BJ (cell line): ENCODE data around the gene TXNDC12. TPM values are rescaled to one million over a fixed set of nuclear protein-coding genes. Genes with fewer than 3 reads are reported as not detected.
A peak's percentile ranks its signal among the peaks of the same experiment; 100 is the strongest.

Source experiments
- CTCF ChIA-PET: fragments of 350-600 bp; formaldehyde crosslinking; extraction: SDS; loops from one replicate; lab custom pipeline; 2021; ENCODE audit warnings: antibody characterized with exemption, inconsistent platforms; lab: Yijun Ruan, JAX
- POLR2A ChIA-PET: fragments of 300-600 bp; sonication (Branson Sonifier 250); formaldehyde crosslinking; extraction: SDS; loops from one replicate; lab custom pipeline; 2021; ENCODE audit warnings: antibody characterized with exemption; lab: Charles Lee
- DNase-seq: peaks from one replicate; pipeline ENCODE4 v3.0.0-alpha.2; 2011; ENCODE audit warnings: low read depth
- H3K27me3 ChIP-seq: 2 replicates; pipeline ENCODE4 v1.6.0; 2011; ENCODE audit warnings: low read length; ENCODE audit not compliant: control insufficient read depth, insufficient read depth
- H3K36me3 ChIP-seq: 2 replicates; pipeline ENCODE4 v1.5.1; 2011; ENCODE audit warnings: low read length; ENCODE audit not compliant: control insufficient read depth, insufficient read depth
- H3K4me3 ChIP-seq: 2 replicates; pipeline ENCODE4 v1.5.1; 2011; ENCODE audit warnings: low read depth, mild to moderate bottlenecking, control low read depth, low read length
- CTCF ChIP-seq: IDR thresholded peaks from 2 replicates; pipeline ENCODE4 v1.5.1; 2011; ENCODE audit warnings: low read depth, mild to moderate bottlenecking, control low read depth, inconsistent platforms, low read length, moderate library complexity; ENCODE audit not compliant: insufficient read depth
- polyA plus RNA-seq: library from polyadenylated mRNA; depleted of rRNA; stranded (reverse); fragments of >200 nt; gene quantifications from 2 replicates; pipeline ENCODE4 v1.2.3, GENCODE V29; 2011

The TXNDC12 gene
- polyA plus RNA-seq, 1 experiment, result 53.9 TPM

- H3K36me3 ChIP-seq, result peaks cover 3% of the 10 kb centered on the region; the same call in 1 of the 2 replicates
- TF ChIP-seq CTCF, result no peak
- H3K27me3 ChIP-seq, result no peaks in the 10 kb centered on the region
- ChIA-PET CTCF (interaction anchor here (0.8 kb wide), 1 partner anchor 10 kb away, joined by 3 read pairs; no protein-coding TSS in a partner anchor), POLR2A (no interaction called here)
- H3K4me3 ChIP-seq, result no peak overlapping the region
- DNase-seq, result no peak
Observed at GRCh38 chr1:52045236-52045635, 9.8 kb downstream of the TXNDC12 start.

GRCh38 chr1:52041551-52042185 lies 13.3 kb downstream of the TXNDC12 start:
- no peak for DNase-seq
- peaks cover 5% of the 10 kb centered on the region for H3K36me3 ChIP-seq
- CTCF ChIA-PET, result interaction anchor here (0.5 kb wide), 1 partner anchor 54 kb away, joined by 3 read pairs; no protein-coding TSS in a partner anchor
- H3K27me3 ChIP-seq, result no peaks in the 10 kb centered on the region
- no peak overlapping the region for H3K4me3 ChIP-seq
- TF ChIP-seq CTCF, result no peak
- POLR2A ChIA-PET, result no interaction called here

DNA sequence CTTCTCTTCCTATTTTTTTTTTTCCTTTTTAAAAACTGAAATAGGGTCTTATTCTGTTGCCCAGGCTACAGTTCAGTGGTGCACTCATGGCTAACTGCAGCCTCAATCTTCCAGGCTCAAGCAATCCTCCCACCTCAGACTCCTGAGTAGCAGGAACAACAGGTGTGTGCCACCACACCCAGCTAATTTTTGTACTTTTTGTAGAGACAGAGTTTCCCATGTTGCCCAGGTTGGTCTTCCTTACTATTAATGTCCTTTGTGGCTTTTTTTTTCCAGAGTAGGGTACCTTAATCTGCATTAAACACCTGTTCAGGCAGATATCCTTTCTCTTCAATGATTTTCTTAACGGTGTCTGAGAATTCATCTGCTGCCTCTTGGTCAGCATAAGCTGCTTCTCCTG lies 17.1 kb downstream of the TXNDC12 start:
- ChIA-PET POLR2A (interaction anchor here (0.6 kb wide), 1 partner anchor 10 kb away, joined by 5 read pairs; no protein-coding TSS in a partner anchor), CTCF (no interaction called here)
- no peak for DNase-seq
- H3K36me3 ChIP-seq, result peaks cover 5% of the 10 kb centered on the region
- TF ChIP-seq CTCF, result no peak
- H3K27me3 ChIP-seq, result no peaks in the 10 kb centered on the region
- H3K4me3 ChIP-seq, result no peak overlapping the region

DNA sequence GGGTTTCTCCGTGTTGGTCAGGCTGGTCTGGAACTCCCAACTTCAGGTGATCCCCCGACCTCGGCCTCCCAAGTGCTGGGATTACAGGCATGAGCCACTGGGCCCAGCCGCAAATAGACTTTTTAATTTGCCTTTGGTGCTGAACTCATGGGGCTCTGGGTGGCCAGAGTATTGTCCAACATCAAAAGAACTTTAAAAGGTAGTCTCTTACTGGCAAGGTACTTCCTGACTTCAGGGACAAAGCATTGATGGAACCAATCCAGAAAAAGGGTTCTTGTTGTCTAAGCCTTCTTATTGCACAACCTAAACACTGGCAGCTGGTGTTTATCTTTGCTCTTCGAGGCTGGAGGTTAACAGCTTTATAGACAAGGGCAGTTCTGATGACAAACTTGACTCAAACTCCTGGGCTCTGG lies 17.6 kb downstream of the TXNDC12 start:
- Histone ChIP-seq H3K4me3 (no peak overlapping the region), H3K36me3 (peaks cover 5% of the 10 kb centered on the region), H3K27me3 (no peaks in the 10 kb centered on the region)
- TF ChIP-seq CTCF, result no peak
- DNase-seq, result no peak
- CTCF ChIA-PET, result no interaction called here
- POLR2A ChIA-PET, result interaction anchor here (0.6 kb wide), 1 partner anchor 11 kb away, joined by 5 read pairs; no protein-coding TSS in a partner anchor

GRCh38 chr1:52034050-52034384 lies 21.0 kb downstream of the TXNDC12 start:
- peak overlapping the region; percentile 96 for H3K4me3 ChIP-seq
- TF ChIP-seq CTCF, result no peak
- H3K27me3 ChIP-seq, result no peaks in the 10 kb centered on the region
- ChIA-PET POLR2A (no interaction called here), CTCF (interaction anchor here (0.7 to 1.5 kb wide), 3 partner anchors 9 to 331 kb away, joined by 3 to 5 read pairs (median 3); no protein-coding TSS in a partner anchor)
- DNase-seq, result no peak
- 0 out of 2 replicates have a peak, but pooled peaks cover 1% of the 10 kb centered on the region for H3K36me3 ChIP-seq
